ENCODE results near the gene HSP90AB1. TPM values are rescaled to one million over a fixed set of nuclear protein-coding genes. Genes with fewer than 3 reads are reported as not detected.
A peak's percentile ranks its signal among the peaks of the same experiment; 100 is the strongest.

The HSP90AB1 gene
- total RNA-seq, 3 donors from 2014 or later (not counting 1 experiment from before 2014, with no cell fraction given) = 256 to 372 (median 308) TPM

- Histone ChIP-seq H3K27ac (ENCODE audit: low read length) (no peak overlapping the region), H3K9me3 (ENCODE audit: control insufficient read depth, insufficient read depth, low read length) (no peaks in the 10 kb centered on the region), H3K27me3 (ENCODE audit: control insufficient read depth, insufficient read depth, low read length) (peaks cover 26% of the 10 kb centered on the region), H3K4me1 (ENCODE audit: control insufficient read depth, insufficient read depth, low read length) (peaks cover 7% of the 10 kb centered on the region), H3K4me3 (ENCODE audit: low read length) (no peak overlapping the region), H3K36me3 (ENCODE audit: control insufficient read depth, insufficient read depth, low read length) (no peaks in the 10 kb centered on the region)
- intact Hi-C loops (cut with micrococcal nuclease) = no loop called here
- Mint-ChIP-seq H3K27ac (no peak overlapping the region), H3K36me3 (no peaks in the 10 kb centered on the region), H3K4me3 (peak overlapping the region; percentile 10), H3K9me3 (no peaks in the 10 kb centered on the region), H3K27me3 (ENCODE audit: low read depth in 2 of 2) (peaks cover 47 to 52% of the 10 kb centered on the region in 2 donors), H3K4me1 (peaks cover 0 to 5% of the 10 kb centered on the region in 2 donors)
- DNase-seq (no peak), ATAC-seq (no peak)
- no peak for TF ChIP-seq CTCF (IDR thresholded peaks at IDR 0.05)
- WGBS (ENCODE audit: insufficient coverage) = 73% methylated on average over 7 of the region's 7 CpGs
Observed at GRCh38 chr6:44277763-44278162, 30.9 kb downstream of the HSP90AB1 start.

- Histone ChIP-seq H3K36me3 (ENCODE audit: control insufficient read depth, insufficient read depth, low read length) (no peaks in the 10 kb centered on the region), H3K4me1 (ENCODE audit: control insufficient read depth, insufficient read depth, low read length) (peaks cover 7% of the 10 kb centered on the region), H3K27me3 (ENCODE audit: control insufficient read depth, insufficient read depth, low read length) (peaks cover 22% of the 10 kb centered on the region), H3K27ac (ENCODE audit: low read length) (no peak overlapping the region), H3K9me3 (ENCODE audit: control insufficient read depth, insufficient read depth, low read length) (no peaks in the 10 kb centered on the region), H3K4me3 (ENCODE audit: low read length) (no peak overlapping the region)
- no peak overlapping the region for H3K4me3 Mint-ChIP-seq
- no peak for TF ChIP-seq CTCF (IDR thresholded peaks at IDR 0.05)
- intact Hi-C loops (cut with micrococcal nuclease) = no loop called here
- no peak for DNase-seq
- no peaks in the 10 kb centered on the region for H3K9me3 Mint-ChIP-seq
- 65% methylated on average over 3 of the region's 3 CpGs for WGBS (ENCODE audit: insufficient coverage)
- no peak for ATAC-seq
- no peak overlapping the region for H3K27ac Mint-ChIP-seq
- H3K27me3 Mint-ChIP-seq (ENCODE audit: low read depth in 2 of 2) = peaks cover 45 to 51% of the 10 kb centered on the region in 2 donors
- no peaks in the 10 kb centered on the region for H3K36me3 Mint-ChIP-seq
- peaks cover 0 to 5% of the 10 kb centered on the region in 2 donors for H3K4me1 Mint-ChIP-seq
Observed at GRCh38 chr6:44278315-44278714, 31.4 kb downstream of the HSP90AB1 start.

GRCh38 chr6:44278774-44279697, 32.1 kb downstream of the HSP90AB1 start:
- ATAC-seq (no peak), DNase-seq (no peak)
- Histone ChIP-seq H3K4me3 (ENCODE audit: low read length) (no peak overlapping the region), H3K27ac (ENCODE audit: low read length) (no peak overlapping the region), H3K4me1 (ENCODE audit: control insufficient read depth, insufficient read depth, low read length) (peaks cover 7% of the 10 kb centered on the region), H3K27me3 (ENCODE audit: control insufficient read depth, insufficient read depth, low read length) (peaks cover 21% of the 10 kb centered on the region), H3K36me3 (ENCODE audit: control insufficient read depth, insufficient read depth, low read length) (no peaks in the 10 kb centered on the region), H3K9me3 (ENCODE audit: control insufficient read depth, insufficient read depth, low read length) (no peaks in the 10 kb centered on the region)
- H3K4me1 Mint-ChIP-seq = peaks cover 0 to 5% of the 10 kb centered on the region in 2 donors
- H3K4me3 Mint-ChIP-seq = no peak overlapping the region
- intact Hi-C loops (cut with micrococcal nuclease) = no loop called here
- peaks cover 47 to 52% of the 10 kb centered on the region in 2 donors for H3K27me3 Mint-ChIP-seq (ENCODE audit: low read depth in 2 of 2)
- H3K9me3 Mint-ChIP-seq = no peaks in the 10 kb centered on the region
- no peaks in the 10 kb centered on the region for H3K36me3 Mint-ChIP-seq
- H3K27ac Mint-ChIP-seq = no peak overlapping the region
- TF ChIP-seq CTCF (IDR thresholded peaks at IDR 0.05) = no peak
- 72% methylated on average over 9 of the region's 9 CpGs for WGBS (ENCODE audit: insufficient coverage)

Data from natural killer cell (primary cell).